Measurements from ENCODE around the gene COX6A2. TPM values are rescaled to one million over a fixed set of nuclear protein-coding genes. Genes with fewer than 3 reads are reported as not detected.

The COX6A2 gene
- polyA plus RNA-seq, 1 experiment, result not detected

DNA sequence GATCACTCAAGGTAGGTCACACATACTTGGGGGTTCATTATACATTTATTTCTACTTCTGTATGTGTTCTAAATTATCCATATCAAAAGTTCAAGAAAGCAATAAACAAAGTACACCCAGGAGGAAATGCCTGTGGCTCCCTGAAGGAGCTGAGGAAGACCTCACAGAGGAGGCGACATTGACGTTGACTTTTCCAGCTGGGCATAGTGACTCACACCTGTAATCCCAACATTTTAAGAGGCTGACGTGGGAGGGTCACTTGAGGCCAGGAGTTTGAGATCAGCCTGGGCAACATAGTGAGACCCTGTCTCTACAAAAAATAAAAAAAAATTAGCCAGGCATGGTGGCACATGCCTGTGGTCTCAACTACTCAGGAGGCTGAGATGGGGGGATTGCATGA is 18.7 kb downstream of the COX6A2 start:
- CTCF ChIA-PET, result no interaction called here
- peak; percentile 36 for DNase-seq (ENCODE audit: low read depth)
- POLR2A ChIA-PET, result no interaction called here

GRCh38 chr16:31407406-31407805 is 20.8 kb downstream of the COX6A2 start:
- ChIA-PET POLR2A (no interaction called here), CTCF (interaction anchor here (0.6 kb wide), 1 partner anchor 11 kb away, joined by 3 read pairs; no protein-coding TSS in a partner anchor)
- TF ChIP-seq, protein P1, sequence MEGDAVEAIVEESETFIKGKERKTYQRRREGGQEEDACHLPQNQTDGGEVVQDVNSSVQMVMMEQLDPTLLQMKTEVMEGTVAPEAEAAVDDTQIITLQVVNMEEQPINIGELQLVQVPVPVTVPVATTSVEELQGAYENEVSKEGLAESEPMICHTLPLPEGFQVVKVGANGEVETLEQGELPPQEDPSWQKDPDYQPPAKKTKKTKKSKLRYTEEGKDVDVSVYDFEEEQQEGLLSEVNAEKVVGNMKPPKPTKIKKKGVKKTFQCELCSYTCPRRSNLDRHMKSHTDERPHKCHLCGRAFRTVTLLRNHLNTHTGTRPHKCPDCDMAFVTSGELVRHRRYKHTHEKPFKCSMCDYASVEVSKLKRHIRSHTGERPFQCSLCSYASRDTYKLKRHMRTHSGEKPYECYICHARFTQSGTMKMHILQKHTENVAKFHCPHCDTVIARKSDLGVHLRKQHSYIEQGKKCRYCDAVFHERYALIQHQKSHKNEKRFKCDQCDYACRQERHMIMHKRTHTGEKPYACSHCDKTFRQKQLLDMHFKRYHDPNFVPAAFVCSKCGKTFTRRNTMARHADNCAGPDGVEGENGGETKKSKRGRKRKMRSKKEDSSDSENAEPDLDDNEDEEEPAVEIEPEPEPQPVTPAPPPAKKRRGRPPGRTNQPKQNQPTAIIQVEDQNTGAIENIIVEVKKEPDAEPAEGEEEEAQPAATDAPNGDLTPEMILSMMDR (IDR thresholded peaks at IDR 0.05; ENCODE audit: insufficient read depth, low read depth, low read length), result no peak
- no peak for DNase-seq (ENCODE audit: low read depth)
- Histone ChIP-seq H3K27me3 (ENCODE audit: control insufficient read depth, insufficient read depth, low read length) (peaks cover 2% of the 10 kb centered on the region; the same call in 1 of the 2 replicates), H3K4me3 (ENCODE audit: low read depth, low read length) (no peak overlapping the region), H3K36me3 (ENCODE audit: control insufficient read depth, insufficient read depth, low read length) (no peaks in the 10 kb centered on the region)

More for the DNA sequence above, 18.7 kb downstream of the COX6A2 start:
- TF ChIP-seq, protein P1 (IDR thresholded peaks at IDR 0.05; ENCODE audit: insufficient read depth, low read depth, low read length), result no peak
- no peaks in the 10 kb centered on the region for H3K36me3 ChIP-seq (ENCODE audit: control insufficient read depth, insufficient read depth, low read length)
- H3K27me3 ChIP-seq (ENCODE audit: control insufficient read depth, insufficient read depth, low read length), result peaks cover 2% of the 10 kb centered on the region; the same call in 1 of the 2 replicates
- H3K4me3 ChIP-seq (ENCODE audit: low read depth, low read length), result no peak overlapping the region

GRCh38 chr16:31404353-31405064 is 23.7 kb downstream of the COX6A2 start:
- POLR2A ChIA-PET, result no interaction called here
- CTCF ChIA-PET, result no interaction called here
- DNase-seq (ENCODE audit: low read depth), result no peak
- H3K27me3 ChIP-seq (ENCODE audit: control insufficient read depth, insufficient read depth, low read length), result no peaks in the 10 kb centered on the region; the same call in 1 of the 2 replicates
- H3K36me3 ChIP-seq (ENCODE audit: control insufficient read depth, insufficient read depth, low read length), result no peaks in the 10 kb centered on the region
- TF ChIP-seq, protein P1 (IDR thresholded peaks at IDR 0.05; ENCODE audit: insufficient read depth, low read depth, low read length), result no peak
- no peak overlapping the region for H3K4me3 ChIP-seq (ENCODE audit: low read depth, low read length)

GRCh38 chr16:31403590-31404352 is 24.4 kb downstream of the COX6A2 start:
- DNase-seq (ENCODE audit: low read depth), result no peak
- TF ChIP-seq, protein P1 (IDR thresholded peaks at IDR 0.05; ENCODE audit: insufficient read depth, low read depth, low read length), result no peak
- Histone ChIP-seq H3K4me3 (ENCODE audit: low read depth, low read length) (no peak overlapping the region), H3K27me3 (ENCODE audit: control insufficient read depth, insufficient read depth, low read length) (no peaks in the 10 kb centered on the region; the same call in 1 of the 2 replicates), H3K36me3 (ENCODE audit: control insufficient read depth, insufficient read depth, low read length) (no peaks in the 10 kb centered on the region)
- POLR2A ChIA-PET, result no interaction called here
- CTCF ChIA-PET, result no interaction called here

DNA sequence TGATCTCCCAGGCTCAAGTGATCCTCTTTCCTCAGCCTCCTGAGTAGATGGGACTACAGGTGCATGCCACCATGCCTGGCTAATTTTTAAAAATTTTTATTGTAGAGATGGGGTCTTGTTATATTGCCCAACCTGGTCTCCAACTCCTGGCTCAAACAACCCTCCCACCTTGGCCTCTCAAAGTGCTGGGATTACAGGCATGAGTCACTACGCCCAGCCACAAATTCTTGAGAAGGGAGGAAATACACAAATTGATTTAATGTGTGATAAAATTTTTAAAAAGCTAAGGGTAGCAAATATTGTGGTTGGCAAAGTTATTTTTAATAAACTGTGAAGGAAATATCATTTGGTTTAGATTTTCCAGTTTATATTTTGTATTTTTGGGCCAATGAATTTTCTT is 25.5 kb downstream of the COX6A2 start:
- CTCF ChIA-PET, result interaction anchor here (0.6 to 2.0 kb wide), 3 partner anchors 10 to 40 kb away, joined by 3 to 6 read pairs (median 5); partner anchors contain the start of genes ITGAD and ZNF843
- POLR2A ChIA-PET, result no interaction called here
- TF ChIP-seq, protein P1 (IDR thresholded peaks at IDR 0.05; ENCODE audit: insufficient read depth, low read depth, low read length), result no peak
- no peaks in the 10 kb centered on the region; the same call in 1 of the 2 replicates for H3K27me3 ChIP-seq (ENCODE audit: control insufficient read depth, insufficient read depth, low read length)
- no peaks in the 10 kb centered on the region for H3K36me3 ChIP-seq (ENCODE audit: control insufficient read depth, insufficient read depth, low read length)
- no peak for DNase-seq (ENCODE audit: low read depth)
- no peak overlapping the region for H3K4me3 ChIP-seq (ENCODE audit: low read depth, low read length)

Measured in BJ (cell line).